Right lobe of liver (tissue), 4 donors: Measurements from ENCODE around the gene PRRC1.

Source experiments
- POLR2A ChIP-seq: fragments of 450-650 bp; IDR thresholded peaks from one replicate; pipeline ENCODE4 v1.6.1; 2017; ENCODE audit warnings: antibody characterized with exemption, mild to moderate bottlenecking
- TF ChIP-seq, protein P1 (sequence below), 4 donors: fragments of 200-600 bp in 3 of 4; fragments of 450-650 bp in 1 of 4; IDR thresholded peaks; one replicate each; pipeline versions ENCODE4 v1.5.1 to v1.8.0; 2016 to 2022; ENCODE audit warnings: antibody characterized with exemption in 4 of 4, mild to moderate bottlenecking in 2 of 4
- donor health status: DM: no; HTN: no; CAD: no.
- donor health status: DM: no; HTN: no; CAD: no.
- donor health status: DM: no; HTN: yes; CAD: no.

DNA sequence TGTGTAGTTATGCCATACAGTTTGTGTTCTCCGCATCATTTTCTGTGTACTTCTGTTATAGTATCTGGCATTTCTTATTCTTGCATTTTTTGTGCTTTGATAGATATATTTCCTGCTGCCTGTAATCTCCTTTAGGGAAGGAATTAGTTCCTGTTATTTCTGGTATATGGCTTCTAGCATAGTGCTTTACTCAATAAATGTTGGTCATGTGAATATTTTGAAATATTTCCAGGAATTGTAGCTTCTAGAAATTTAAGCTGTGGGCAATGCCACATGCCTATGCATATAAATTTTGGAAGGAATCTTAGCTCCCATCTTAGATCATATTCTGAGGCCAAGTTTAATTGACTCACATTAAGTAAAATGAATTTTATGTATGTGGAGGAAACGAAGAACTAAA, 11.5 kb upstream of the PRRC1 start:
- TF ChIP-seq, protein P1, sequence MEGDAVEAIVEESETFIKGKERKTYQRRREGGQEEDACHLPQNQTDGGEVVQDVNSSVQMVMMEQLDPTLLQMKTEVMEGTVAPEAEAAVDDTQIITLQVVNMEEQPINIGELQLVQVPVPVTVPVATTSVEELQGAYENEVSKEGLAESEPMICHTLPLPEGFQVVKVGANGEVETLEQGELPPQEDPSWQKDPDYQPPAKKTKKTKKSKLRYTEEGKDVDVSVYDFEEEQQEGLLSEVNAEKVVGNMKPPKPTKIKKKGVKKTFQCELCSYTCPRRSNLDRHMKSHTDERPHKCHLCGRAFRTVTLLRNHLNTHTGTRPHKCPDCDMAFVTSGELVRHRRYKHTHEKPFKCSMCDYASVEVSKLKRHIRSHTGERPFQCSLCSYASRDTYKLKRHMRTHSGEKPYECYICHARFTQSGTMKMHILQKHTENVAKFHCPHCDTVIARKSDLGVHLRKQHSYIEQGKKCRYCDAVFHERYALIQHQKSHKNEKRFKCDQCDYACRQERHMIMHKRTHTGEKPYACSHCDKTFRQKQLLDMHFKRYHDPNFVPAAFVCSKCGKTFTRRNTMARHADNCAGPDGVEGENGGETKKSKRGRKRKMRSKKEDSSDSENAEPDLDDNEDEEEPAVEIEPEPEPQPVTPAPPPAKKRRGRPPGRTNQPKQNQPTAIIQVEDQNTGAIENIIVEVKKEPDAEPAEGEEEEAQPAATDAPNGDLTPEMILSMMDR (IDR thresholded peaks at IDR 0.05), result no peak
- TF ChIP-seq POLR2A, result no peak
